Measurements from ENCODE around the gene CAMK1D. TPM values are rescaled to one million over a fixed set of nuclear protein-coding genes. Genes with fewer than 3 reads are reported as not detected.
A peak's percentile ranks its signal among the peaks of the same experiment; 100 is the strongest.

The CAMK1D gene
- total and polyA plus RNA-seq, 10 of the 15 experiments (the other 5 are each of a cell fraction or from before 2014, with no cell fraction given), result 2.1 to 35.5 (median 14.7) TPM

- Histone ChIP-seq H3K27ac (ENCODE audit: control insufficient read depth, insufficient read depth) (no peak overlapping the region), H3K36me3 (ENCODE audit: control insufficient read depth in 2 of 2, insufficient read depth in 2 of 2, low read length in 1 of 2) (no peaks in the 10 kb centered on the region), H3K4me2 (ENCODE audit: control insufficient read depth, insufficient read depth) (no peak overlapping the region), H3K9ac (ENCODE audit: control insufficient read depth, insufficient read depth, low read length) (no peak overlapping the region), H3K4me1 (ENCODE audit: control insufficient read depth, insufficient read depth, low read length) (no peaks in the 10 kb centered on the region), H3K79me2 (ENCODE audit: control insufficient read depth, insufficient read depth, low read length) (no peaks in the 10 kb centered on the region), H2AFZ (ENCODE audit: control insufficient read depth, low read depth, low read length) (no peak overlapping the region), H3K4me3 (no peak overlapping the region), H3K9me3 (replicated peaks; ENCODE audit: control insufficient read depth, insufficient read depth, low read length) (peaks cover 4% of the 10 kb centered on the region; the same call in 2 of the 3 replicates), H3K27me3 (replicated peaks in 1 of 2; ENCODE audit: control insufficient read depth in 2 of 2, insufficient read depth in 2 of 2, low read length in 1 of 2) (no peaks in the 10 kb centered on the region), H4K20me1 (ENCODE audit: control insufficient read depth, insufficient read depth) (no peaks in the 10 kb centered on the region)
- FAIRE-seq (no peak), ATAC-seq (no peak), DNase-seq (ENCODE audit: low read depth, low spot score) (no peak)
- 95% methylated on average over 7 of the region's 7 CpGs for WGBS (ENCODE audit: insufficient coverage, insufficient replicate concordance, low lambda C conversion rate, missing lambda C conversion rate)
- ChIA-PET RAD21 (ENCODE audit: unreplicated experiment) (no interaction called here), CTCF (no interaction called here), POLR2A (no interaction called here), SMC1A (ENCODE audit: uncharacterized antibody, unreplicated experiment) (no interaction called here)
- intact Hi-C loops (cut with micrococcal nuclease; ENCODE audit: unreplicated experiment), result no loop called here
- TF ChIP-seq ATF7 (IDR thresholded peaks at IDR 0.05; ENCODE audit: low read depth) (no peak), SUPT20H (IDR thresholded peaks at IDR 0.05; ENCODE audit: borderline replicate concordance, control insufficient read depth, low read depth, low read length) (no peak)
- in situ Hi-C loops (cut with MboI), result no loop called here
- no TSS peak for BruUV-seq (replicated peaks)
Observed at GRCh38 chr10:12577610-12578009, 228.3 kb downstream of the CAMK1D start.

GRCh38 chr10:12579954-12580858 is 230.9 kb downstream of the CAMK1D start:
- CTCF ChIA-PET, result interaction anchor here (1.7 kb wide), 1 partner anchor 77 kb away, joined by 6 read pairs; no protein-coding TSS in a partner anchor
- Histone ChIP-seq H3K79me2 (ENCODE audit: control insufficient read depth, insufficient read depth, low read length) (no peaks in the 10 kb centered on the region), H3K27me3 (replicated peaks in 1 of 2; ENCODE audit: control insufficient read depth in 2 of 2, insufficient read depth in 2 of 2, low read length in 1 of 2) (no peaks in the 10 kb centered on the region), H4K20me1 (ENCODE audit: control insufficient read depth, insufficient read depth) (no peaks in the 10 kb centered on the region), H3K9ac (ENCODE audit: control insufficient read depth, insufficient read depth, low read length) (no peak overlapping the region), H3K4me1 (ENCODE audit: control insufficient read depth, insufficient read depth, low read length) (no peaks in the 10 kb centered on the region), H3K27ac (ENCODE audit: control insufficient read depth, insufficient read depth) (0 out of 2 replicates have a peak overlapping the region, but pooled peaks have one; percentile 9), H2AFZ (ENCODE audit: control insufficient read depth, low read depth, low read length) (no peak overlapping the region), H3K4me2 (ENCODE audit: control insufficient read depth, insufficient read depth) (no peak overlapping the region), H3K9me3 (replicated peaks; ENCODE audit: control insufficient read depth, insufficient read depth, low read length) (peaks cover 4% of the 10 kb centered on the region; the same call in 2 of the 3 replicates), H3K36me3 (ENCODE audit: control insufficient read depth in 2 of 2, insufficient read depth in 2 of 2, low read length in 1 of 2) (no peaks in the 10 kb centered on the region), H3K4me3 (no peak overlapping the region)
- peak; percentile 72 for ATAC-seq
- DNase-seq (ENCODE audit: low read depth, low spot score), result no peak
- POLR2A ChIA-PET, result interaction anchor here (0.6 to 1.4 kb wide), 7 partner anchors 10 to 1360 kb away, joined by 3 to 6 read pairs (median 4); no protein-coding TSS in a partner anchor
- SMC1A ChIA-PET (ENCODE audit: uncharacterized antibody, unreplicated experiment), result interaction anchor here (0.6 to 3.9 kb wide), 7 partner anchors 11 to 258 kb away, joined by 3 to 12 read pairs (median 4); no protein-coding TSS in a partner anchor
- RAD21 ChIA-PET (ENCODE audit: unreplicated experiment), result interaction anchor here (0.6 to 1.3 kb wide), 4 partner anchors 39 to 385 kb away, joined by 3 to 4 read pairs (median 4); partner anchors contain the start of gene NUDT5
- in situ Hi-C loops (cut with MboI), result no loop called here
- no TSS peak for BruUV-seq (replicated peaks)
- no peak for TF ChIP-seq MXI1 (IDR thresholded peaks at IDR 0.05; ENCODE audit: low read depth, low read length)
- TF ChIP-seq ZNF384 (IDR thresholded peaks at IDR 0.05; ENCODE audit: borderline replicate concordance, low read depth, low read length), result peak; percentile 56; the same call in 1 of the 2 replicates
- peak; percentile 53; the same call in 1 of the 2 replicates for TF ChIP-seq ZBTB40 (IDR thresholded peaks at IDR 0.05; ENCODE audit: borderline replicate concordance)
- 53% methylated on average over 7 of the region's 7 CpGs for WGBS (ENCODE audit: insufficient coverage, insufficient replicate concordance, low lambda C conversion rate, missing lambda C conversion rate)
- FAIRE-seq, result no peak
- intact Hi-C loops (cut with micrococcal nuclease; ENCODE audit: unreplicated experiment), result no loop called here

Data from GM12878 (cell line).